GM12865 (cell line): ENCODE data around the gene CEBPG.

Experiments
- DNase-seq: peaks from one replicate; pipeline ENCODE4 v3.0.0; 2010; ENCODE audit warnings: low read depth
- H3K4me3 ChIP-seq: 2 replicates; pipeline ENCODE4 v1.5.1; 2011; ENCODE audit warnings: mild to moderate bottlenecking, low read depth, low read length, control low read depth
- CTCF ChIP-seq: IDR thresholded peaks from 2 replicates; pipeline ENCODE4 v1.5.1; 2011; ENCODE audit warnings: low read length, control low read depth, low read depth, inconsistent platforms; ENCODE audit not compliant: insufficient read depth; ENCODE audit errors: missing control alignments

Gene CEBPG

GRCh38 chr19:33410915-33411401 is 37.4 kb downstream of the CEBPG start:
- DNase-seq, result no peak
- TF ChIP-seq CTCF, result no peak
- H3K4me3 ChIP-seq, result no peak overlapping the region

GRCh38 chr19:33411621-33412180 is 38.2 kb downstream of the CEBPG start:
- H3K4me3 ChIP-seq, result no peak overlapping the region
- no peak for TF ChIP-seq CTCF
- no peak for DNase-seq

GRCh38 chr19:33412601-33413425 is 39.3 kb downstream of the CEBPG start:
- no peak for DNase-seq
- TF ChIP-seq CTCF, result no peak
- no peak overlapping the region for H3K4me3 ChIP-seq

- DNase-seq, result no peak
- no peak for TF ChIP-seq CTCF
- H3K4me3 ChIP-seq, result no peak overlapping the region
Observed at GRCh38 chr19:33413426-33413725, 39.9 kb downstream of the CEBPG start.

GRCh38 chr19:33413868-33414666 is 40.6 kb downstream of the CEBPG start:
- DNase-seq, result no peak
- TF ChIP-seq CTCF, result no peak
- no peak overlapping the region for H3K4me3 ChIP-seq

GRCh38 chr19:33414667-33415605 is 41.4 kb downstream of the CEBPG start:
- no peak for DNase-seq
- no peak overlapping the region for H3K4me3 ChIP-seq
- TF ChIP-seq CTCF, result no peak
